Measurements from ENCODE around the gene COL23A1.
A peak's percentile ranks its signal among the peaks of the same experiment; 100 is the strongest.

The COL23A1 gene

GRCh38 chr5:178291161-178291561 is 299.0 kb downstream of the COL23A1 start:
- DNase-seq: no peak

GRCh38 chr5:178290376-178290775 is 299.8 kb downstream of the COL23A1 start:
- no peak for DNase-seq

- DNase-seq: no peak
Measured at GRCh38 chr5:178289438-178289837, 300.8 kb downstream of the COL23A1 start.

GRCh38 chr5:178288401-178289368 is 301.5 kb downstream of the COL23A1 start:
- DNase-seq: no peak

GRCh38 chr5:178287791-178288105 is 302.4 kb downstream of the COL23A1 start:
- DNase-seq: no peak

GRCh38 chr5:178287091-178287790 is 303.0 kb downstream of the COL23A1 start:
- DNase-seq: no peak

GRCh38 chr5:178286226-178287090 is 303.7 kb downstream of the COL23A1 start:
- no peak for DNase-seq

- DNase-seq: no peak
Measured at GRCh38 chr5:178285399-178286225, 304.6 kb downstream of the COL23A1 start.

- DNase-seq: no peak
Measured at GRCh38 chr5:178284996-178285395, 305.2 kb downstream of the COL23A1 start.

GRCh38 chr5:178284093-178284675 is 306.0 kb downstream of the COL23A1 start:
- DNase-seq: peak; percentile 74

- DNase-seq: no peak
Measured at GRCh38 chr5:178283520-178283919, 306.7 kb downstream of the COL23A1 start.

GRCh38 chr5:178282391-178282790 is 307.8 kb downstream of the COL23A1 start:
- no peak for DNase-seq

- DNase-seq: no peak
Measured at GRCh38 chr5:178281331-178281730, 308.9 kb downstream of the COL23A1 start.

GRCh38 chr5:178280631-178281030 is 309.6 kb downstream of the COL23A1 start:
- DNase-seq: no peak

GRCh38 chr5:178279723-178280438 is 310.3 kb downstream of the COL23A1 start:
- peak; percentile 58 for DNase-seq

- no peak for DNase-seq
Measured at GRCh38 chr5:178279026-178279722, 311.0 kb downstream of the COL23A1 start.

GRCh38 chr5:178278358-178279023 is 311.7 kb downstream of the COL23A1 start:
- DNase-seq: no peak

- DNase-seq: no peak
Measured at GRCh38 chr5:178277866-178278265, 312.3 kb downstream of the COL23A1 start.

GRCh38 chr5:178277346-178277745 is 312.8 kb downstream of the COL23A1 start:
- no peak for DNase-seq

Measured in hematopoietic multipotent progenitor cell treated with erythropoietin and hydrocortisone succinate and interleukin-3 and kit ligand, for 8 days (in vitro differentiated cells).